SK-N-MC (cell line): Measurements from ENCODE around the gene CADPS.
"Not testable (repeated sequence)": the region's sequence is repeated elsewhere in the genome, so short reads cannot be mapped to it uniquely, and the experiment has no call there.

Source experiments
- EZH2 ChIP-seq: fragments of 200-600 bp; sonication (generic); IDR thresholded peaks from one replicate; pipeline ENCODE4 v1.6.1; 2017; ENCODE audit warnings: antibody characterized with exemption
- POLR2AphosphoS5 ChIP-seq: IDR thresholded peaks from 2 replicates; pipeline ENCODE4 v1.6.1; 2012; ENCODE audit warnings: mild to moderate bottlenecking, low read depth, low read length, borderline replicate concordance

- not testable (repeated sequence) for TF ChIP-seq POLR2AphosphoS5, EZH2
Observed at GRCh38 chr3:62580485-62580884, 294.7 kb downstream of the CADPS start.
